ENCODE data around the gene MAP10.

MAP10 gene

DNA sequence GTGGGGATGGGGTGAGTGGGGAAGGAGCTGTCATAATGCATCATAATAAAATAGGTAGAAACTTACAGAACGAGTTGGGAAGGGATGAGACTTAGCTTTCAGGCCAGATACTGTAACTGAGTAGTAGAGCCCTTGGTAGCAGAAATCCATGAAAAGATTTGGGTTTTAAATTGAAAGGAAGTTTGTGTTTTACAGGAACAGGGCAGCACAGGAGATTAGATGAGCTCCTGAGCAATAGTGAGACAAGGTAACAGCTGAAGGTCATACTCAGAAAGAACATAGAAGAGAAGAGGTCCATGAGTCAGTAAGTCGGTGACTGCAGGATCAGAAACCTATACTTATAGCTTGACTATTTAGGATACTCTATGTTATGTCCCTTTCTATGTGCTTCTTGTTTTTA, 7.3 kb downstream of the MAP10 start:
- TF ChIP-seq, protein P1, sequence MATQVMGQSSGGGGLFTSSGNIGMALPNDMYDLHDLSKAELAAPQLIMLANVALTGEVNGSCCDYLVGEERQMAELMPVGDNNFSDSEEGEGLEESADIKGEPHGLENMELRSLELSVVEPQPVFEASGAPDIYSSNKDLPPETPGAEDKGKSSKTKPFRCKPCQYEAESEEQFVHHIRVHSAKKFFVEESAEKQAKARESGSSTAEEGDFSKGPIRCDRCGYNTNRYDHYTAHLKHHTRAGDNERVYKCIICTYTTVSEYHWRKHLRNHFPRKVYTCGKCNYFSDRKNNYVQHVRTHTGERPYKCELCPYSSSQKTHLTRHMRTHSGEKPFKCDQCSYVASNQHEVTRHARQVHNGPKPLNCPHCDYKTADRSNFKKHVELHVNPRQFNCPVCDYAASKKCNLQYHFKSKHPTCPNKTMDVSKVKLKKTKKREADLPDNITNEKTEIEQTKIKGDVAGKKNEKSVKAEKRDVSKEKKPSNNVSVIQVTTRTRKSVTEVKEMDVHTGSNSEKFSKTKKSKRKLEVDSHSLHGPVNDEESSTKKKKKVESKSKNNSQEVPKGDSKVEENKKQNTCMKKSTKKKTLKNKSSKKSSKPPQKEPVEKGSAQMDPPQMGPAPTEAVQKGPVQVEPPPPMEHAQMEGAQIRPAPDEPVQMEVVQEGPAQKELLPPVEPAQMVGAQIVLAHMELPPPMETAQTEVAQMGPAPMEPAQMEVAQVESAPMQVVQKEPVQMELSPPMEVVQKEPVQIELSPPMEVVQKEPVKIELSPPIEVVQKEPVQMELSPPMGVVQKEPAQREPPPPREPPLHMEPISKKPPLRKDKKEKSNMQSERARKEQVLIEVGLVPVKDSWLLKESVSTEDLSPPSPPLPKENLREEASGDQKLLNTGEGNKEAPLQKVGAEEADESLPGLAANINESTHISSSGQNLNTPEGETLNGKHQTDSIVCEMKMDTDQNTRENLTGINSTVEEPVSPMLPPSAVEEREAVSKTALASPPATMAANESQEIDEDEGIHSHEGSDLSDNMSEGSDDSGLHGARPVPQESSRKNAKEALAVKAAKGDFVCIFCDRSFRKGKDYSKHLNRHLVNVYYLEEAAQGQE (IDR thresholded peaks at IDR 0.05; ENCODE audit: insufficient read depth in 1 of 2, low read depth in 2 of 2, low read length in 2 of 2): no peak
- TF ChIP-seq TAF1 (IDR thresholded peaks at IDR 0.05; ENCODE audit: borderline replicate concordance, insufficient read depth, low read length) (no peak), FOXP2 (optimal IDR thresholded peaks at IDR 0.05; ENCODE audit: borderline replicate concordance, extremely low read depth, extremely low read length, insufficient read depth) (no peak), POLR2AphosphoS5 (IDR thresholded peaks at IDR 0.05; ENCODE audit: low read depth, low read length) (no peak), SIN3A (IDR thresholded peaks at IDR 0.05; ENCODE audit: borderline replicate concordance, insufficient read depth, low read length) (no peak)

DNA sequence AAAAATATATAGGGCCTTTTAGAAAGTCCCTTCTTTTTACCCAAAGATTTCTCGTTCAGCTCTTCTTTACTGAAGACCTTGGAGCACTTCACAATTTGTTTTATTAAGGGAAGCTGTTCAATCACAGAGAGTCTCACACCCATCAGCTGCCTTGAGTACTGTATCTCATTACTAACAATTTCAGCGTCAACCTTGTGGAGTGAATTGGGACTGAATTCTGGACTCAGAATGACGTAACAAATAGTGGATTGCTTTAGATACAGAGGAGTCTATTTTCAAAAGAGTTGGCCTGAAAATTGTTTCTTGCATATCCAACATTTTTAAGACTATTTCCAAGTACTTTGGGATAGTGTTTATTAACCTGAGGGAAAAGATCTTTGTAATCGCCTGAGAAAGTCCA, 7.9 kb downstream of the MAP10 start:
- TF ChIP-seq TAF1 (IDR thresholded peaks at IDR 0.05; ENCODE audit: borderline replicate concordance, insufficient read depth, low read length) (no peak), POLR2AphosphoS5 (IDR thresholded peaks at IDR 0.05; ENCODE audit: low read depth, low read length) (no peak), FOXP2 (optimal IDR thresholded peaks at IDR 0.05; ENCODE audit: borderline replicate concordance, extremely low read depth, extremely low read length, insufficient read depth) (no peak), SIN3A (IDR thresholded peaks at IDR 0.05; ENCODE audit: borderline replicate concordance, insufficient read depth, low read length) (no peak)
- TF ChIP-seq, protein P1 (IDR thresholded peaks at IDR 0.05; ENCODE audit: insufficient read depth in 1 of 2, low read depth in 2 of 2, low read length in 2 of 2): no peak

- TF ChIP-seq SIN3A (IDR thresholded peaks at IDR 0.05; ENCODE audit: borderline replicate concordance, insufficient read depth, low read length): no peak
- TF ChIP-seq FOXP2 (optimal IDR thresholded peaks at IDR 0.05; ENCODE audit: borderline replicate concordance, extremely low read depth, extremely low read length, insufficient read depth): no peak
- TF ChIP-seq TAF1 (IDR thresholded peaks at IDR 0.05; ENCODE audit: borderline replicate concordance, insufficient read depth, low read length): no peak
- TF ChIP-seq POLR2AphosphoS5 (IDR thresholded peaks at IDR 0.05; ENCODE audit: low read depth, low read length): no peak
- TF ChIP-seq, protein P1 (IDR thresholded peaks at IDR 0.05; ENCODE audit: insufficient read depth in 1 of 2, low read depth in 2 of 2, low read length in 2 of 2): no peak
These were observed 8.5 kb downstream of the MAP10 start for GRCh38 chr1:232813760-232814159.

- no peak for TF ChIP-seq FOXP2 (optimal IDR thresholded peaks at IDR 0.05; ENCODE audit: borderline replicate concordance, extremely low read depth, extremely low read length, insufficient read depth)
- TF ChIP-seq, protein P1 (IDR thresholded peaks at IDR 0.05; ENCODE audit: insufficient read depth in 1 of 2, low read depth in 2 of 2, low read length in 2 of 2): no peak
These were observed 11.1 kb downstream of the MAP10 start for GRCh38 chr1:232816324-232816723.

DNA sequence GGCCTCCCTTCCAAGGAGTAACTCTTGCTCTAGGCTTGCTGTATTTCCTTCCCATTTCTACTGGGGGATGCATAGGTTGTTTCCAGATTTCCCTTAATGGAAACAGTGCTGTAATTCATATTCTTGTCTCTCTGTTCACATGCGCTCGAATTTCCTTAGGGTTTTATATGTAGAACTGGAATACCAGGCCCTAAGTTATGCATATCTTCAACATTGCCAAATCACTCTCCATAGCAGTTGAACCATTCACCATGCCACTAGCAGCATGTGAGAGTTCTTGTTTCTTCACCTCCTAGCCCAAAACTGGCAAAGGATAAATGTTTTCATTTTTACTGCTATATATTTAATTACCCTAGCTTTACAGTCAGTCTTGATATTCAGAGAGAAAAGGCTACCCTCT, 12.8 kb downstream of the MAP10 start:
- no peak for TF ChIP-seq SIN3A (IDR thresholded peaks at IDR 0.05; ENCODE audit: borderline replicate concordance, insufficient read depth, low read length)
- no peak for TF ChIP-seq FOXP2 (optimal IDR thresholded peaks at IDR 0.05; ENCODE audit: borderline replicate concordance, extremely low read depth, extremely low read length, insufficient read depth)
- TF ChIP-seq POLR2AphosphoS5 (IDR thresholded peaks at IDR 0.05; ENCODE audit: low read depth, low read length): no peak
- TF ChIP-seq, protein P1 (IDR thresholded peaks at IDR 0.05; ENCODE audit: insufficient read depth in 1 of 2, low read depth in 2 of 2, low read length in 2 of 2): no peak
- TF ChIP-seq TAF1 (IDR thresholded peaks at IDR 0.05; ENCODE audit: borderline replicate concordance, insufficient read depth, low read length): no peak

Data from PFSK-1 (cell line).